22Rv1 (cell line): ENCODE measurements around the gene UBE2F.

Experiments used
- H3K27ac ChIP-seq: fragments of 450-650 bp; 2 replicates; pipeline ENCODE4 v1.5.1; 2017
- CTCF ChIP-seq: fragments of 450-650 bp; IDR thresholded peaks from 2 replicates; pipeline ENCODE4 v1.5.1; 2017; ENCODE audit warnings: mild to moderate bottlenecking
- ZFX ChIP-seq: fragments of 450-650 bp; IDR thresholded peaks from 2 replicates; pipeline ENCODE4 v1.6.1; 2017; ENCODE audit warnings: antibody characterized with exemption, borderline replicate concordance

UBE2F gene

GRCh38 chr2:237924164-237924534 is 42.7 kb upstream of the UBE2F start:
- no peak overlapping the region for H3K27ac ChIP-seq
- TF ChIP-seq ZFX (no peak), CTCF (no peak)

GRCh38 chr2:237927135-237927534 is 39.7 kb upstream of the UBE2F start:
- TF ChIP-seq CTCF (no peak), ZFX (no peak)
- H3K27ac ChIP-seq: no peak overlapping the region

- TF ChIP-seq CTCF (no peak), ZFX (no peak)
- H3K27ac ChIP-seq: no peak overlapping the region
These were observed 38.8 kb upstream of the UBE2F start for GRCh38 chr2:237927986-237928385.

GRCh38 chr2:237929979-237930378 is 36.8 kb upstream of the UBE2F start:
- TF ChIP-seq CTCF (no peak), ZFX (no peak)

GRCh38 chr2:237931205-237931721 is 35.6 kb upstream of the UBE2F start:
- H3K27ac ChIP-seq: no peak overlapping the region
- no peak for TF ChIP-seq CTCF
- TF ChIP-seq ZFX: no peak

More at GRCh38 chr2:237929979-237930378, 36.8 kb upstream of the UBE2F start:
- H3K27ac ChIP-seq: no peak overlapping the region

- no peak overlapping the region for H3K27ac ChIP-seq
- TF ChIP-seq CTCF: no peak
- TF ChIP-seq ZFX: no peak
These were observed 34.1 kb upstream of the UBE2F start for GRCh38 chr2:237932731-237933131.

- TF ChIP-seq ZFX (no peak), CTCF (no peak)
- no peak overlapping the region for H3K27ac ChIP-seq
These were observed 32.6 kb upstream of the UBE2F start for GRCh38 chr2:237934186-237934585.
